HepG2 (cell line): ENCODE measurements around the gene COBL. TPM values are rescaled to one million over a fixed set of nuclear protein-coding genes. Genes with fewer than 3 reads are reported as not detected.

Source experiments
- ATAC-seq: fragments of 200-7000 bp; cut with Tn5 transposase; 3 replicates; pipeline ENCODE4 v1.9.1; 2020; ENCODE audit warnings: mild to moderate bottlenecking, moderate library complexity
- BruUV-seq: library from RNA; stranded (reverse); fragments of 400-500 nt; replicated peaks from 2 replicates; lab custom pipeline; 2021; lab: Mats Ljungman, UMichigan
- CTCF ChIA-PET: fragments of 300-600 bp; formaldehyde crosslinking; extraction: SDS; loops from one replicate; lab custom pipeline; 2021; ENCODE audit warnings: low total read pairs, inconsistent platforms, low intra/inter-chr PET ratio; lab: Yijun Ruan, JAX
- POLR2A ChIA-PET: fragments of 350-600 bp; sonication (Branson Sonifier 250); formaldehyde crosslinking; loops from one replicate; lab custom pipeline; 2020; ENCODE audit warnings: antibody characterized with exemption, inconsistent platforms; lab: Yijun Ruan, JAX
- DNase-seq: peaks from one replicate; pipeline ENCODE4 v3.0.0-alpha.2; 2015; ENCODE audit warnings: low spot score
- FAIRE-seq: peaks from 3 replicates; lab custom pipeline; 2011; peaks lifted over from hg19 to GRCh38; lab: Jason Lieb, UNC
- H2AFZ ChIP-seq: one replicate; pipeline ENCODE4 v1.6.1; 2011; ENCODE audit warnings: low read length, inconsistent platforms
- H3K27ac ChIP-seq: fragments of 300-600 bp; 3 replicates; pipeline ENCODE4 v1.8.0; 2011; ENCODE audit warnings: mixed run types, mild to moderate bottlenecking, mixed read lengths, low read length, inconsistent platforms; ENCODE audit not compliant: insufficient read depth; ENCODE audit errors: extremely low read length
- H3K27me3 ChIP-seq, 2 experiments: fragments of 200-600 bp in 1 of 2; 2 replicates in 1 of 2; 3 replicates in 1 of 2; pipeline versions ENCODE4 v1.6.0 to v1.8.0; 2011; ENCODE audit warnings: low read length in 2 of 2, mild to moderate bottlenecking in 2 of 2, moderate library complexity in 2 of 2, inconsistent platforms in 1 of 2; ENCODE audit not compliant: insufficient read depth in 2 of 2, control insufficient read depth in 1 of 2
- H3K36me3 ChIP-seq, 2 experiments: fragments of 200-600 bp in 1 of 2; replicated peaks in 1 of 2; 2 replicates in 1 of 2; 3 replicates in 1 of 2; pipeline versions ENCODE4 v1.5.1 to v1.8.0; 2011; ENCODE audit warnings: low read length in 2 of 2, inconsistent platforms in 1 of 2; ENCODE audit not compliant: insufficient read depth in 2 of 2, control insufficient read depth in 1 of 2
- H3K4me1 ChIP-seq: 2 replicates; pipeline ENCODE4 v1.5.1; 2012; ENCODE audit warnings: low read length, inconsistent platforms; ENCODE audit not compliant: insufficient read depth
- H3K4me2 ChIP-seq: 2 replicates; pipeline ENCODE4 v1.6.0; 2011; ENCODE audit warnings: low read depth, low read length, inconsistent platforms
- H3K4me3 ChIP-seq, 3 experiments: fragments of 200-600 bp in 1 of 3; sonication (generic), shearing (Covaris generic) in 1 of 3; replicated peaks in 1 of 3; 2 replicates each; pipeline ENCODE4 v1.5.1; 2011 to 2016; ENCODE audit warnings: low read length in 3 of 3, inconsistent platforms in 2 of 3, low read depth in 2 of 3, mild to moderate bottlenecking in 2 of 3, control low read depth in 1 of 3, mixed read lengths in 1 of 3; ENCODE audit not compliant: insufficient read depth in 1 of 3
- H3K79me2 ChIP-seq: one replicate; pipeline ENCODE4 v1.6.1; 2011; ENCODE audit warnings: low read length, inconsistent platforms; ENCODE audit not compliant: insufficient read depth
- H3K9ac ChIP-seq: 2 replicates; pipeline ENCODE4 v1.6.0; 2011; ENCODE audit warnings: mild to moderate bottlenecking, low read depth, low read length, inconsistent platforms; ENCODE audit not compliant: insufficient read depth
- H3K9me3 ChIP-seq: 2 replicates; pipeline ENCODE4 v1.5.1; 2012; ENCODE audit warnings: mild to moderate bottlenecking, low read length
- H4K20me1 ChIP-seq: 2 replicates; pipeline ENCODE4 v1.6.0; 2011; ENCODE audit warnings: inconsistent platforms, mild to moderate bottlenecking, low read length, moderate library complexity; ENCODE audit not compliant: insufficient read depth
- ATM ChIP-seq: fragments of 450-650 bp; IDR thresholded peaks from 2 replicates; pipeline ENCODE4 v1.7.1; 2017; ENCODE audit warnings: mild to moderate bottlenecking, borderline replicate concordance
- CCDC6 ChIP-seq: sonication (generic); formaldehyde crosslinking; IDR thresholded peaks from 2 replicates; pipeline ENCODE4 v1.8.1; 2022; ENCODE audit warnings: mild to moderate bottlenecking, missing genetic modification reagents, moderate library complexity
- GATA4 ChIP-seq: sonication (generic); IDR thresholded peaks from 2 replicates; pipeline ENCODE4 v1.6.1; 2016; ENCODE audit warnings: antibody characterized with exemption, low read depth, borderline replicate concordance
- LCORL ChIP-seq, 2 experiments: fragments of 450-650 bp in 1 of 2; sonication (generic) in 1 of 2; formaldehyde crosslinking in 1 of 2; IDR thresholded peaks; 2 replicates each; pipeline versions ENCODE4 v1.5.0 to v1.6.1; 2017 to 2020; ENCODE audit warnings: antibody characterized with exemption in 1 of 2, missing genetic modification reagents in 1 of 2
- NCOA1 ChIP-seq: sonication (generic); formaldehyde crosslinking; IDR thresholded peaks from 2 replicates; pipeline ENCODE4 v1.9.0; 2021; ENCODE audit warnings: missing genetic modification reagents
- SP140L ChIP-seq: sonication (generic); formaldehyde crosslinking; IDR thresholded peaks from 2 replicates; pipeline ENCODE4 v1.4.0; 2020; ENCODE audit warnings: missing genetic modification reagents, borderline replicate concordance
- ZFP41 ChIP-seq: sonication (generic); formaldehyde crosslinking; IDR thresholded peaks from 2 replicates; pipeline ENCODE4 v1.4.0; 2020; ENCODE audit warnings: mild to moderate bottlenecking, missing genetic modification reagents, borderline replicate concordance
- ZNF232 ChIP-seq: sonication (generic); formaldehyde crosslinking; IDR thresholded peaks from 2 replicates; pipeline ENCODE4 v1.4.0; 2020; ENCODE audit warnings: missing genetic modification reagents, borderline replicate concordance
- ZNF33B ChIP-seq: sonication (generic); formaldehyde crosslinking; IDR thresholded peaks from 2 replicates; pipeline ENCODE4 v1.5.1; 2020; ENCODE audit warnings: mild to moderate bottlenecking, missing genetic modification reagents
- ZNF605 ChIP-seq: sonication (generic); formaldehyde crosslinking; IDR thresholded peaks from 2 replicates; pipeline ENCODE4 v1.8.0; 2022; ENCODE audit warnings: mild to moderate bottlenecking, missing genetic modification reagents
- WGBS: methylation state at CpG from one replicate; pipeline ENCODE4 v1.1.6; 2017; ENCODE audit warnings: low lambda C conversion rate; 5-methylcytosine and 5-hydroxymethylcytosine counted together
- in situ Hi-C: cut with HindIII; loops from 2 replicates; pipeline ENCODE4 v1.10.0; 2017; ENCODE audit warnings: low pct_unique_long_range_greater_than_20kb; ENCODE audit not compliant: extremely low pct_ligation_motif_present
- intact Hi-C: fragments of 100-400 bp; cut with micrococcal nuclease; formaldehyde crosslinking; loops from one replicate; pipeline ENCODE4 v1.10.0; 2022; ENCODE audit not compliant: unreplicated experiment
- polyA plus RNA-seq, 8 experiments: library from polyadenylated mRNA; depleted of rRNA in 3 of 8; stranded (reverse) in 7 of 8; unstranded in 1 of 8; fragments of >200 nt; fragmentation: Illumina TruSeq in 4 of 8; extraction: Trizol in 4 of 8; gene quantifications; 2 replicates each; pipeline versions ENCODE4 v1.2.1 to v1.2.3, GENCODE V29; 2011 to 2016; ENCODE audit warnings: low read depth in 4 of 8, missing spikeins in 1 of 8, mixed read lengths in 1 of 8; ENCODE audit not compliant: insufficient read depth in 1 of 8
- total RNA-seq, 5 experiments: library from RNA; depleted of rRNA; stranded (reverse); fragments of >200 nt; fragmentation: Illumina TruSeq; extraction: Trizol; gene quantifications; 2 replicates each; pipeline ENCODE4 v1.2.3, GENCODE V29; 2016; ENCODE audit warnings: low read depth in 1 of 5
- TF ChIP-seq, protein P1 (sequence below): sonication (generic); formaldehyde crosslinking; IDR thresholded peaks from 2 replicates; pipeline ENCODE4 v1.8.0; 2022; ENCODE audit warnings: mild to moderate bottlenecking, missing genetic modification reagents, moderate library complexity
- TF ChIP-seq, protein P2 (sequence below): conservative IDR thresholded peaks from 2 replicates; pipeline ENCODE4 v1.6.1; 2018; ENCODE audit warnings: missing genetic modification reagents
- TF ChIP-seq, protein P3 (sequence below): sonication (generic); formaldehyde crosslinking; IDR thresholded peaks from 2 replicates; pipeline ENCODE4 v1.8.0; 2022; ENCODE audit warnings: low read depth, missing genetic modification reagents
- TF ChIP-seq, protein P4 (sequence below): sonication (generic); formaldehyde crosslinking; IDR thresholded peaks from 2 replicates; pipeline ENCODE4 v1.5.1; 2020; ENCODE audit warnings: missing genetic modification reagents, mild to moderate bottlenecking, borderline replicate concordance

Gene COBL
- total and polyA plus RNA-seq, 2 of the 13 experiments (the other 11 are each of a cell fraction or from before 2014, with no cell fraction given): 3.8 to 4.9 TPM

DNA sequence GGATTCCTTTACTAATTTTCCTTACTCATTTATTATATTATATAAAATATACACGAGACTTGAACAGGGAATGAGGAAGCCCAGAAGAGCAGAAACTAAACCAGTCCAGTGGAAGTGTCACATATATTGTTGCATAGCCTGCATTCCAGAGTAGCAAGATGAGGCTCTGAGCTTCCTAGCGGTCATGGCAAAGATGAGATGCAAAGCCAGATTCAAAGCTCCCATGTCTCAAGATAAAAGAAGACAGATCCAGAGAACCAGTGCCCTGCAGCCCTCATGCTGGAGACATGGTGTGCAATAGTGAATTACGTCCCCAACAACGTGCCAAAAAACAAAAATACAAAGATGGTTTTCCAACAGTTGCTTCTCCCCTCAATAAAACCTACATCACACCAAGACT, 59.7 kb downstream of the COBL start:
- Histone ChIP-seq H3K9me3 (no peaks in the 10 kb centered on the region), H2AFZ (no peak overlapping the region), H3K9ac (no peak overlapping the region)
- ATAC-seq: no peak
- no peak for TF ChIP-seq SP140L (CRISPR knock-in tag)
- no peak for TF ChIP-seq ATM
- TF ChIP-seq, protein P1, sequence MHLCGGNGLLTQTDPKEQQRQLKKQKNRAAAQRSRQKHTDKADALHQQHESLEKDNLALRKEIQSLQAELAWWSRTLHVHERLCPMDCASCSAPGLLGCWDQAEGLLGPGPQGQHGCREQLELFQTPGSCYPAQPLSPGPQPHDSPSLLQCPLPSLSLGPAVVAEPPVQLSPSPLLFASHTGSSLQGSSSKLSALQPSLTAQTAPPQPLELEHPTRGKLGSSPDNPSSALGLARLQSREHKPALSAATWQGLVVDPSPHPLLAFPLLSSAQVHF (CRISPR knock-in tag): no peak
- TF ChIP-seq, protein P2, sequence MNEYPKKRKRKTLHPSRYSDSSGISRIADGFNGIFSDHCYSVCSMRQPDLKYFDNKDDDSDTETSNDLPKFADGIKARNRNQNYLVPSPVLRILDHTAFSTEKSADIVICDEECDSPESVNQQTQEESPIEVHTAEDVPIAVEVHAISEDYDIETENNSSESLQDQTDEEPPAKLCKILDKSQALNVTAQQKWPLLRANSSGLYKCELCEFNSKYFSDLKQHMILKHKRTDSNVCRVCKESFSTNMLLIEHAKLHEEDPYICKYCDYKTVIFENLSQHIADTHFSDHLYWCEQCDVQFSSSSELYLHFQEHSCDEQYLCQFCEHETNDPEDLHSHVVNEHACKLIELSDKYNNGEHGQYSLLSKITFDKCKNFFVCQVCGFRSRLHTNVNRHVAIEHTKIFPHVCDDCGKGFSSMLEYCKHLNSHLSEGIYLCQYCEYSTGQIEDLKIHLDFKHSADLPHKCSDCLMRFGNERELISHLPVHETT (CRISPR knock-in tag): no peak
- TF ChIP-seq, all 625 proteins: peak for 0
- POLR2A ChIA-PET: no interaction called here
- Histone ChIP-seq H3K27ac (no peak overlapping the region), H3K4me2 (no peak overlapping the region), H3K36me3 (no peaks in the 10 kb centered on the region), H4K20me1 (no peaks in the 10 kb centered on the region), H3K4me3 (no peak overlapping the region), H3K79me2 (no peaks in the 10 kb centered on the region), H3K4me1 (peaks cover 16% of the 10 kb centered on the region), H3K27me3 (no peaks in the 10 kb centered on the region)
- WGBS: 87% methylated on average over 4 of the region's 4 CpGs
- in situ Hi-C loops (loop anchor here (10.0 kb wide), 1 partner anchor 108 kb away; no protein-coding TSS in a partner anchor), intact Hi-C loops (no loop called here)
- FAIRE-seq (no peak), DNase-seq (no peak)
- BruUV-seq: no TSS peak
- CTCF ChIA-PET: no interaction called here

DNA sequence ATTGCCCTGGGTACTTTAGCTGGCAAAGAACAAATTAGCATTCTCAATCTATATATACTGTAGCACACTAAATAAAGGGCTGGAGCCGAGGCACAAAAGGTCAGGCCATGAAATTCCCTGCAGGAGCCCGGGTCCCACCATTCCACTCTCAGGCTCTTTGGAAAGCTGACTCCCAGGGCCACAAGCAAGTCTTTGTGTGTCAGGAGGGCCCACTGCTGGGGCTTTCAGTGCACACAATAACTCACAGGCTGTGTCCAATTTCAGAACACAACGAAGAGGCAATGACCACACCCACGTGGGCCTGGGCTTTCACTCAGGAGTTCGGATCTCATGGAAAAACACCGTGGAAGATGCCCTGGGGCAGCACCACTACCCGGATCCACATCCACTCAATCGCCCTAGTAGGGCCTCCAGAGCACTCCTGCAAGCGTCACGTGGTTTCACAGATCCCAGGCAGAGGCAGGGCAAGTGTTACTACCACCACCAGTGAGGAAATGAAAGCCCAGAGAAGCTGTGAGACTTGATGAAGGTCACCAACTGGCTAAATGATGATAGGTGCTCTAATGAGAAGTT, 60.3 kb downstream of the COBL start:
- ChIA-PET CTCF (no interaction called here), POLR2A (no interaction called here)
- H4K20me1 ChIP-seq: no peaks in the 10 kb centered on the region
- in situ Hi-C loops: loop anchor here (10.0 kb wide), 1 partner anchor 109 kb away; no protein-coding TSS in a partner anchor
- peak overlapping the region; percentile 7 for H3K27ac ChIP-seq
- no peak overlapping the region for H3K9ac ChIP-seq
- H3K9me3 ChIP-seq: no peaks in the 10 kb centered on the region
- no peak for DNase-seq
- H3K27me3 ChIP-seq: no peaks in the 10 kb centered on the region
- no peak for FAIRE-seq
- H3K4me1 ChIP-seq: peaks cover 20% of the 10 kb centered on the region
- no peak overlapping the region for H3K4me3 ChIP-seq
- peak; percentile 35; the same call in 2 of the 3 replicates for ATAC-seq
- H3K4me2 ChIP-seq: no peak overlapping the region
- WGBS: 80% methylated on average over 5 of the region's 10 CpGs
- no TSS peak for BruUV-seq
- no peaks in the 10 kb centered on the region for H3K36me3 ChIP-seq
- H3K79me2 ChIP-seq: no peaks in the 10 kb centered on the region
- no peak overlapping the region for H2AFZ ChIP-seq
- intact Hi-C loops: no loop called here
- TF ChIP-seq NCOA1 (CRISPR knock-in tag) (no peak), ZNF33B (no peak), ZFP41 (CRISPR knock-in tag) (no peak), ZNF605 (CRISPR knock-in tag) (no peak), LCORL (IDR thresholded peaks at IDR 0.05) (no peak), LCORL (CRISPR knock-in tag; IDR thresholded peaks at IDR 0.05) (no peak), ZNF232 (no peak), CCDC6 (CRISPR knock-in tag) (no peak), GATA4 (no peak)
- TF ChIP-seq, protein P3, sequence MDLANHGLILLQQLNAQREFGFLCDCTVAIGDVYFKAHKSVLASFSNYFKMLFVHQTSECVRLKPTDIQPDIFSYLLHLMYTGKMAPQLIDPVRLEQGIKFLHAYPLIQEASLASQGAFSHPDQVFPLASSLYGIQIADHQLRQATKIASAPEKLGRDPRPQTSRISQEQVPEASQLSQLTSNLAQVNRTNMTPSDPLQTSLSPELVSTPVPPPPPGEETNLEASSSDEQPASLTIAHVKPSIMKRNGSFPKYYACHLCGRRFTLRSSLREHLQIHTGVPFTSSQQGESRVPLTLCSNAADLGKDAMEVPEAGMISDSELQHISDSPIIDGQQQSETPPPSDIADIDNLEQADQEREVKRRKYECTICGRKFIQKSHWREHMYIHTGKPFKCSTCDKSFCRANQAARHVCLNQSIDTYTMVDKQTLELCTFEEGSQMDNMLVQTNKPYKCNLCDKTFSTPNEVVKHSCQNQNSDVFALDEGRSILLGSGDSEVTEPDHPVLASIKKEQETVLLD (CRISPR knock-in tag): no peak
- TF ChIP-seq, protein P4, sequence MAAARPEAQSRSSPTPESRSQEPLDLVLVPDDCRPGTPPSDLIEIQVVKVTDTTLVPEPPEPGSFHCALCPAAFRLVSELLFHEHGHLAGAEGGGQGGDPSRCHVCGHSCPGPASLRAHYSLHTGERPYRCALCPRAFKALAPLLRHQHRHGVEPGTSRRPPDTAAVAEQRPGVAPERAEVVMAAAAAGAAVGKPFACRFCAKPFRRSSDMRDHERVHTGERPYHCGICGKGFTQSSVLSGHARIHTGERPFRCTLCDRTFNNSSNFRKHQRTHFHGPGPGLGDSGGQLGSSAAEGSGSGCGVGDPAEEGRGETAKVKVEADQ (CRISPR knock-in tag): no peak
